GM10248 (cell line): ENCODE data around the gene MDN1.

ENCODE experiments used
- CTCF ChIA-PET: fragments of 300-600 bp; sonication (Branson Sonifier 250); formaldehyde crosslinking; extraction: SDS; loops from one replicate; lab custom pipeline; 2021; ENCODE audit warnings: antibody characterized with exemption; lab: Yijun Ruan, JAX
- POLR2A ChIA-PET: fragments of 350-650 bp; sonication (Branson Sonifier 250); formaldehyde crosslinking; extraction: SDS; loops from one replicate; lab custom pipeline; 2020; ENCODE audit warnings: antibody characterized with exemption; lab: Yijun Ruan, JAX
- DNase-seq: peaks from one replicate; pipeline ENCODE4 v3.0.0; 2012; ENCODE audit errors: extremely low spot score
- TF ChIP-seq, protein P1 (sequence below): IDR thresholded peaks from 2 replicates; pipeline ENCODE4 v1.5.1; 2012; ENCODE audit warnings: mild to moderate bottlenecking, low read depth; ENCODE audit errors: extremely low read depth, missing control alignments, control extremely low read depth

Gene MDN1

GRCh38 chr6:89685311-89685710, 134.3 kb downstream of the MDN1 start:
- TF ChIP-seq, protein P1, sequence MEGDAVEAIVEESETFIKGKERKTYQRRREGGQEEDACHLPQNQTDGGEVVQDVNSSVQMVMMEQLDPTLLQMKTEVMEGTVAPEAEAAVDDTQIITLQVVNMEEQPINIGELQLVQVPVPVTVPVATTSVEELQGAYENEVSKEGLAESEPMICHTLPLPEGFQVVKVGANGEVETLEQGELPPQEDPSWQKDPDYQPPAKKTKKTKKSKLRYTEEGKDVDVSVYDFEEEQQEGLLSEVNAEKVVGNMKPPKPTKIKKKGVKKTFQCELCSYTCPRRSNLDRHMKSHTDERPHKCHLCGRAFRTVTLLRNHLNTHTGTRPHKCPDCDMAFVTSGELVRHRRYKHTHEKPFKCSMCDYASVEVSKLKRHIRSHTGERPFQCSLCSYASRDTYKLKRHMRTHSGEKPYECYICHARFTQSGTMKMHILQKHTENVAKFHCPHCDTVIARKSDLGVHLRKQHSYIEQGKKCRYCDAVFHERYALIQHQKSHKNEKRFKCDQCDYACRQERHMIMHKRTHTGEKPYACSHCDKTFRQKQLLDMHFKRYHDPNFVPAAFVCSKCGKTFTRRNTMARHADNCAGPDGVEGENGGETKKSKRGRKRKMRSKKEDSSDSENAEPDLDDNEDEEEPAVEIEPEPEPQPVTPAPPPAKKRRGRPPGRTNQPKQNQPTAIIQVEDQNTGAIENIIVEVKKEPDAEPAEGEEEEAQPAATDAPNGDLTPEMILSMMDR: no peak
- DNase-seq: no peak
- POLR2A ChIA-PET: no interaction called here
- CTCF ChIA-PET: interaction anchor here (1.5 kb wide), 1 partner anchor 24 kb away, joined by 3 read pairs; no protein-coding TSS in a partner anchor

- DNase-seq: no peak
- ChIA-PET CTCF (no interaction called here), POLR2A (no interaction called here)
- TF ChIP-seq, protein P1: no peak
These were observed 136.6 kb downstream of the MDN1 start for GRCh38 chr6:89682991-89683390.

DNA sequence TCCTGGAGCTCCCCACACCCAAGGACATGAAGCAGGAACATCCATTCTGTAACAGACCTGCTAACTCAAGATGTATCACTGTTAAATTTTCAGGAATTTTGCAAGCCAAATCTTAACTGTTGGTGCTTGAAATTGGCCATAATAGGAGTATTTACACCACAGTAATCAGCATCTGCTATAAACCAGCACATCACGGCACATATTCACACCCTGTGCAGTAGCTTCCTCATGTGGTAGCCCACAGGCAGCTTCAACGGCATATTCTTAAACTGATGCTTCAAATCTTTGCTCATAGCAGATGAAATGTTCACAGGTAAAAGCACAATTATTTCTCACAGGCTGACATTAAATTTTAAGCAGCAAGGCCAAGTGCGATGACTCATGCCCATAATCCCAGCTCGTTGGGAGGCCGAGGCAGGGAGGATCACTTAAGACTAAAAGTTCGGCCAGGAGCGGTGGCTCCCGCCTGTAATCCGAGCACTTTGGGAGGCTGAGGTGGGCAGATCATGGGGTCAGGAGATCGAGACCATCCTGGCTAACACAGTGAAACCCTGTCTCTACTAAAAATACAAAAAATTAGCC, 137.5 kb downstream of the MDN1 start:
- TF ChIP-seq, protein P1: no peak
- no peak for DNase-seq
- ChIA-PET POLR2A (no interaction called here), CTCF (interaction anchor here (1.1 to 1.5 kb wide), 3 partner anchors 9 to 25 kb away, joined by 3 read pairs; no protein-coding TSS in a partner anchor)

DNA sequence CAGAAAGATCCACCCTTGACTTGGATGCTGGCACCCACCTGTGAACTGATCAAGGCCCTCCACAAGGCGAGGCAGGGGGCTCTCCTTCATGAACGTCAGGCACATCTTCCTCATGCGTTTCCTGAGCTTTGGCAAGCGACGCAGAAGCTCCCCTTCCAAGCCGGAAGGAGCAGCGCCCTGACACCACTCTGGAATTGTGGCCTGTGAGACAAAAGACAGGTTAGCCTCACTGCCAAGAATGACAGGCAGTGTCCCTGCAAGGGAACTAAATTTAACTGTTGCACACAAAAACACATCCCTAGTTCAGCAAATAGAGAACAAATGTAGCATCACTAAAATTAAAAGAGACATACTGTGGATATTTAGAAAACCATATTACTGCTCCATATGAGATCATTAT, 139.0 kb downstream of the MDN1 start:
- no peak for DNase-seq
- POLR2A ChIA-PET: no interaction called here
- CTCF ChIA-PET: no interaction called here
- TF ChIP-seq, protein P1: no peak

- TF ChIP-seq, protein P1: no peak
- ChIA-PET POLR2A (no interaction called here), CTCF (no interaction called here)
- DNase-seq: no peak
These were observed 139.4 kb downstream of the MDN1 start for GRCh38 chr6:89680150-89680549.

GRCh38 chr6:89679215-89680120, 140.1 kb downstream of the MDN1 start:
- POLR2A ChIA-PET: no interaction called here
- CTCF ChIA-PET: no interaction called here
- TF ChIP-seq, protein P1: no peak
- DNase-seq: no peak
